ENCODE measurements around the gene MCF2L.

Gene MCF2L

GRCh38 chr13:112965573-112966115 lies 3.4 kb upstream of the MCF2L start:
- no peak for DNase-seq

- DNase-seq = no peak
Measured at GRCh38 chr13:112966776-112967175, 2.2 kb upstream of the MCF2L start.

- DNase-seq = no peak
Measured at GRCh38 chr13:112967686-112968379, 1.2 kb upstream of the MCF2L start.

- DNase-seq = peak in 4 of 5 donors; percentile 21 to 45 (median 34)
Measured at GRCh38 chr13:112968380-112968909, 569 bp upstream of the MCF2L start.

- DNase-seq = no peak
Measured at GRCh38 chr13:112969692-112970338, 801 bp downstream of the MCF2L start.

- no peak for DNase-seq
Measured at GRCh38 chr13:112970552-112971287, 1.7 kb downstream of the MCF2L start.

GRCh38 chr13:112971288-112971643 lies 2.3 kb downstream of the MCF2L start:
- DNase-seq = no peak

GRCh38 chr13:112972258-112972657 lies 3.2 kb downstream of the MCF2L start:
- no peak for DNase-seq

GRCh38 chr13:112972867-112973576 lies 4.0 kb downstream of the MCF2L start:
- no peak for DNase-seq

- DNase-seq = no peak
Measured at GRCh38 chr13:112973577-112973951, 4.5 kb downstream of the MCF2L start.

- DNase-seq = no peak
Measured at GRCh38 chr13:112974125-112974524, 5.1 kb downstream of the MCF2L start.

- no peak for DNase-seq
Measured at GRCh38 chr13:112974671-112975070, 5.7 kb downstream of the MCF2L start.

GRCh38 chr13:112975401-112975939 lies 6.5 kb downstream of the MCF2L start:
- no peak for DNase-seq

GRCh38 chr13:112976526-112976925 lies 7.5 kb downstream of the MCF2L start:
- DNase-seq = no peak

- DNase-seq = no peak
Measured at GRCh38 chr13:112977091-112977490, 8.1 kb downstream of the MCF2L start.

- no peak for DNase-seq
Measured at GRCh38 chr13:112977525-112977924, 8.5 kb downstream of the MCF2L start.

GRCh38 chr13:112978561-112979405 lies 9.8 kb downstream of the MCF2L start:
- DNase-seq = no peak

GRCh38 chr13:112979406-112979902 lies 10.4 kb downstream of the MCF2L start:
- DNase-seq = no peak

- DNase-seq = no peak
Measured at GRCh38 chr13:112980434-112980833, 11.4 kb downstream of the MCF2L start.

GRCh38 chr13:112981451-112981850 lies 12.4 kb downstream of the MCF2L start:
- DNase-seq = no peak
